ENCODE data around the gene WASF2.

WASF2 gene

DNA sequence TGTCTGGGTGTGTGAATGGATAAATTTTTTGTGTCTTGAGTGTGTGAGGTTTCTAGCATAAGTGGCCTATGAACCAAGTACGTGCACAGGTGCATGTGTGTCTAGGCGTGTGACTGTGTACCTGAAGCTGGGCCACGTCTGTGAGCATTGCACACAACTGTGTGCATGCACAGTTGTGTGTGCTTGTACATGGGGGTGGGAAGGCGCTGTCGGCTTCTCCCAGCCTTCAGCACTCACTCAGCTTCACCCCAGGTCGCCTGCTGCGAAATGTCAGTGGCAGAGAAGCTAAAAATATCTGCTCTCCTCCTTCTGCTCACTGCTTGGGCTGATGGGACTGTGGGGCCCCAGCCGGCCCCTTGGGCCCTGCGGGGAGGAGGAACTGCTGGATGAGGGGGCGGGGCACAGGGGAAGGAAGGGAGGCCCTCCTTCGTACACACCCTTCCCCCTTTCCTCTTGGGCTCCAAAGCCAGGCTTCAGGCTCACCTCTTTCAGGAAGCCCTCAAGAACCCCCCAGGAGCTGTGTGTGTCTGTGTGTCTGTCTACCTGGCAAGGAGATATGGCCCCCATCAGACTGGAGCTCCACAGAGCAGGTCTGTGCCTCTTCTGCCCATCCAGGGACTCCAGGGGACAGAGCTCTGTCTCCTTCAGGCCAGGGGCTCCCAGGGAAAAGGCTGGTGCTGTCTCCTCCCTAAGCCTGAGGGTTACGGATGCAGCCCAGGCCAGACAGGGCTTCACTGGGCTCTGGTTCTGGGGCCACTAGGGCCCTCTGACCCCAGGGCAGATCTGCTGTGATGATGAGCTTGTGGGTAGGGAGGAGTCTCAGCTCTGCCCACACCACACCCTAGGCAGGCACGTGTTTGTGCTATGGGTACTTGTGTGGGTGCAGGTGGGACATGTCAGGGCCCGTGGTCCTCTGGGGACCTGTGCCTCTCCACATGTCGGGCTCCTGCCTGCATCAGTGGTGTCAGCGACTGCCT is 35.6 kb upstream of the WASF2 start:
- H3K27ac ChIP-seq: no peak overlapping the region
- no peak for TF ChIP-seq ZFX (IDR thresholded peaks at IDR 0.05; ENCODE audit: borderline replicate concordance)
- TF ChIP-seq, protein P1, sequence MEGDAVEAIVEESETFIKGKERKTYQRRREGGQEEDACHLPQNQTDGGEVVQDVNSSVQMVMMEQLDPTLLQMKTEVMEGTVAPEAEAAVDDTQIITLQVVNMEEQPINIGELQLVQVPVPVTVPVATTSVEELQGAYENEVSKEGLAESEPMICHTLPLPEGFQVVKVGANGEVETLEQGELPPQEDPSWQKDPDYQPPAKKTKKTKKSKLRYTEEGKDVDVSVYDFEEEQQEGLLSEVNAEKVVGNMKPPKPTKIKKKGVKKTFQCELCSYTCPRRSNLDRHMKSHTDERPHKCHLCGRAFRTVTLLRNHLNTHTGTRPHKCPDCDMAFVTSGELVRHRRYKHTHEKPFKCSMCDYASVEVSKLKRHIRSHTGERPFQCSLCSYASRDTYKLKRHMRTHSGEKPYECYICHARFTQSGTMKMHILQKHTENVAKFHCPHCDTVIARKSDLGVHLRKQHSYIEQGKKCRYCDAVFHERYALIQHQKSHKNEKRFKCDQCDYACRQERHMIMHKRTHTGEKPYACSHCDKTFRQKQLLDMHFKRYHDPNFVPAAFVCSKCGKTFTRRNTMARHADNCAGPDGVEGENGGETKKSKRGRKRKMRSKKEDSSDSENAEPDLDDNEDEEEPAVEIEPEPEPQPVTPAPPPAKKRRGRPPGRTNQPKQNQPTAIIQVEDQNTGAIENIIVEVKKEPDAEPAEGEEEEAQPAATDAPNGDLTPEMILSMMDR (IDR thresholded peaks at IDR 0.05): no peak

DNA sequence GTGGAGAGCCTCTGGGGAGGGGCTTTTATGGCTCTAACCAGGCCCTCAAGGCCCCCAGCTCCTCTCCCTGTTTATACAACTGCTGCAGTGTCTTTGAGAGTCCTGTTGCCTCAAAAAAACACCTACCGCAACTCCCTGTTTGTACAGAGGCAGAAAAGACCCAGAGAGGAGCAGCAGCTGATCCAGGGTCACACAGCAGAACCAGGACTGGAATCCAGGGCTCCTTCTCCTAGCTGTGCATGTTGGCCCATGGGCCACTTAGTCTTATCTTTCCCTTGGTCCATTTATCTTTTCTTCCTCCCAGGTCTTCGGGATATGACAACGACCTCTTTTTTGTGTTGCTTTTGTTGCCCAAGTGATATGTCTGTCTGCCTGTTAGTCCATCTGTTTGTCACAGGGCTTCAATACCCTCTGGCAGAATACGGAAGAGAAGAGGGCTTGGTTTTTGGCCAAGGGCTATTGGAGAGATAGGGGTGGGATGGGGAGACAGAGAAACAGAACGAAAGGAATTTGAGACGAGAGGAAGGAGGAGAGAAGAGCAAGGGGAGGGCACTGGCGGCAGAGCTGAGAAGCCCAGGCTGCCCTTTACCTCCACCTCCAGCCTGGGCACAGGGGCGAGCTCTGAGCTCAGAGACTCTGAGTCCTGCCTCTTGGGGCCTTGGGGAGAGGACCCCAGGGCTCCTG is 33.5 kb upstream of the WASF2 start:
- H3K27ac ChIP-seq: no peak overlapping the region
- TF ChIP-seq, protein P1 (IDR thresholded peaks at IDR 0.05): no peak
- no peak for TF ChIP-seq ZFX (IDR thresholded peaks at IDR 0.05; ENCODE audit: borderline replicate concordance)

DNA sequence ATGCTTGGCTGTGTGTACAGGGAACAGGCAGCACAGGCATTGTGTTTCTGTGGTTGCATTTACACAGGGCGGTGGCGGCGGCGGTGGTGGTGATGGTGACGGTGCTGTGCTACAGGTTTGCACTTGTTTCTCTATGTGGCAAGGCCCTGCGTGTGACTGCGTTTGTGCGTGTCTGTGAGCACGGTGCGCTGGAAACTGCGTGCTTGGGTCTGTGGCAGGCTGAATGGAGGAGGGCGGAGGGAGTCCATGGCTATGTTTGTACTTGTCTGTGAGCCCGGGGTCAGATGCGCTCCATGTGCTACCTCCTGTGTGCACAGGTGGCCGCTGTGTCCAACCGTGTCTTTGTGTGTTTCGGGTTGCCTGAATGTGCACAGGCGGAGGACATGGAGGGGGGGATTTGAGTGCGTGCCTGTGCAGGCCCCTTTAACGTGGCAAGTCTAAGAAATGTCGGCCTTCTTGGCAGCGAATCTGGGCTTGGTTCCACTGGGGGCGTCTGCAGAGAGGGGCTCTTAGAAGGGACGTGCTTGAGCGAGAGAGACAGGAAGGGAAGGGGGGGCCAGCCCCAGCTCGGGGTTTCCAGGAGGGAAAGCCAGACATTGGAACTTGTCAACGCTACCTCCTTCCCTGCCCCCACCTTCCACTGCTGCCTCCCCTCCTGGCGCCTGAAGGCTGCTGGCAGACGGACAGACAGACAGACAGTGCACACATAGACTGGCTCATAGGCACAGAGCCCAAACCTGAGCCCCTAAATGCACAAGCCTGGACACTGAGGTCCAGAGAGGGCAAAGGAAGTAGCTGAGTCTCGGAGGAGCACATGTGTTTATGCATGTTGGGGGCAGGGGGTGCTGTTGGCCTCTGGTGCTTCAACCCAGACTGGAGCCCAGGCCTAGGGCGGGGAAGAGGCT is 32.7 kb upstream of the WASF2 start:
- TF ChIP-seq, protein P1 (IDR thresholded peaks at IDR 0.05): no peak
- no peak for TF ChIP-seq ZFX (IDR thresholded peaks at IDR 0.05; ENCODE audit: borderline replicate concordance)
- no peak overlapping the region for H3K27ac ChIP-seq

DNA sequence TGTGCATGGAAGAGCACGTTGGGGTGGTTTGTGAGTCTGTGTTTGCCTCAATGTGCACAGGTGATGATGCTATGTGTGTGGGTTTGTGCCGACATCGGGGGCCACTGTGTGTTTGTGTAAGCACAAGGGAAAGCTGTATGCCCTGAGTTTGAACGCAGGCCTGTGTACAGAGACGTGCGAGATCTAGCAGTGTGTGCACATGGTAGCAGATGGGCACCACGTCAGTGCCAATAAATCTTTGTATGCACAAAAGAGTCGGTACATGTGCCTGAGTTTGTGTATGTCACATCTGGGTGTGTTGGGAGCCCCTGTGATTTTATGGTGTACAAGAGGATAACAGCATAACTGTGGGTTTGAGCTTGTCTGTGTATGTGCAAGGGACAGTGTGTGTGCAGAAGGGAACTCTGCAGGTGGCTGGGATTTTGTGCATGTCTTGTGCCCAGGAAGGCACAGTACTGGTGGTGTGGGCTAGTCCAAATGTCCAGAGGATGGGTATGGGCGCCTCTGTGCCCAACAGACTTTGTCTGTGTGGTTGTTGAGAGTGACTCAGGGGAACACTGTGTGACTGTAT is 32.0 kb upstream of the WASF2 start:
- TF ChIP-seq ZFX (IDR thresholded peaks at IDR 0.05; ENCODE audit: borderline replicate concordance): no peak
- TF ChIP-seq, protein P1 (IDR thresholded peaks at IDR 0.05): no peak
- no peak overlapping the region for H3K27ac ChIP-seq

DNA sequence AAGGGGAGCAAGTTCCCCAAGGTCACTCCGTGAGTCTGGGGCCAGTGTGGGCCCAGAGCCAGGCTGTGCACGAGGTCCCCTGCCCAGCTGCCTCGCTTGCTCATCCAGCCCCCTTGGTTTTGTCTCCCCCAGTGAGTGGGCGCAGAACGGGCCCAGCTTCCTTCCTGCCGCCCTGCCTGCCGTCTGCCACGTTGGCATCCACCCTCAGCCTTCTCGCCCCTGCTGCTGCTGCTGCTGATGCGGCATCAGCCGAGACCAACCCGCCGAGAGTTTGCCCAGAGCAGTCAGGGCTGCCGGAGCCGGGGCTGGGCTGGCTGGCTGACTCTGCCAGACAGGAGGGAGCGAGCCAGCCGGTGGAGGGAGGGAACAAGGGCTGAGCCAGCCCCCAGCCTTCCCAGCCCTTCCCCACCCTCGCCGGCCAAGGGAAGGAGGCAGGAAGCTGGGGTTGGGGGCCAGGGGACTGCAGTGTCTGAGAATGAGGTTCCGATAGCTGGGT is 31.4 kb upstream of the WASF2 start:
- no peak overlapping the region for H3K27ac ChIP-seq
- TF ChIP-seq, protein P1 (IDR thresholded peaks at IDR 0.05): no peak
- no peak for TF ChIP-seq ZFX (IDR thresholded peaks at IDR 0.05; ENCODE audit: borderline replicate concordance)

DNA sequence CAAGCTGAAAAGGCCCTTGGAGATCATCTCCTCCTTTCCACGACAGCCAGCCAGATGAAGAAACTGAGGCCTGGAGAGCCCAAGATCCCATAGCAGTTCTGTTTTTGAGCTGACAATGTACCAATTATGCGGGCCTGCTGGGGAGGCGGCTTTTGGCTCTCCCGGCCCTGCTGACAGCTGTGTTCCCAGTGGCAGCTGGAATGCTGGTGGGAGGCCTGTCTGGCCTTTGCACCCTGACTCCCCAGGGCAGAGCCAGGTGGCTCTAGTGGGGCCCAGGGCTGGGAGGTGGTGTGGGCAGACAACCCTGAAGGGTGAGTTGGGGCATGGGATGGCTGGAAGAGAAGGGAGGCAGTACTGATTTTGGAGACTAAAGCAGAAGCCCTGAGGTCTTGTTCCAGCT is 30.7 kb upstream of the WASF2 start:
- no peak overlapping the region for H3K27ac ChIP-seq
- no peak for TF ChIP-seq ZFX (IDR thresholded peaks at IDR 0.05; ENCODE audit: borderline replicate concordance)
- TF ChIP-seq, protein P1 (IDR thresholded peaks at IDR 0.05): no peak
